HG03095 (cell line): ENCODE results near the gene ESR2.
"Not testable (repeated sequence)": the region's sequence is repeated elsewhere in the genome, so short reads cannot be mapped to it uniquely, and the experiment has no call there.

Source experiments
- ATAC-seq: cut with Tn5 transposase; IDR thresholded peaks from one replicate; pipeline ENCODE4 v1.9.1; 2021; ENCODE audit warnings: moderate library complexity; ENCODE audit not compliant: unreplicated experiment

ESR2 gene

DNA sequence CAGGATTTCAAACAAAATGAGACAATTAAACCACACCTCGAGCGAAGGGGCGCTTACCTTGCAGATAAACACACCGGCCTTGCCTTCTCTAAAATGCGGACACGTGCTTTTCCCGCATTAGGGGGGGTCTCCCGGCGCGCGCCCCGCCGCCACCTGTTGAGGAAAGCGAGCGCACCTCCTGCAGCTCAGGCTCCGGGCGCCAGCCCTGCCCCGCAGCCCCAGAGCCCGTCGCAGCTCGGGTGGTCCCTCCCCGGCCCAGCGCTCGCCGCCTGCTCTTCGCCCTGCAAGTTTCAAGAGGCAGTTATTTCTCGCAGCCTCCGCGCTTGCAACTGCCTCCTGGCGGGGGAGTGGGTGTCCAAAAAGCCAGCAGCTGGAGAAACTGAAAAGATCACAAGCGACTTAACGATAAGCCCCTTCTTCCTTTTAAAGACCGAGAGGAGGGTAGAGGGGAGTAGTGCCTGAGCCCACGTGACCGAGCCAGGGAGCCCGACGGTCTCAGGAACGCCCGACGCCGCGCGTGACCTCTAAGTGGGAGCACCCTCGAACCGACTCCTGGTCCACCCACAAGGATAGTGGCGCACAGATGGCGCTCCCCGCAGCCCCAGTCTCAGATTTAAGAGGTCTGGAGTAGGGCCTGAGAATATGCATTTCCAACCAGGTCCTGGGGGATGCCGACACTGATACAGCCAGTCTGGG lies at the start of gene ESR2:
Gene ESR2, minus strand, starts transcription at position 396 of the 696 bp plus-strand sequence. CDS start 11,386 bp downstream, outside the sequence.
- ATAC-seq: peak; percentile 41

DNA sequence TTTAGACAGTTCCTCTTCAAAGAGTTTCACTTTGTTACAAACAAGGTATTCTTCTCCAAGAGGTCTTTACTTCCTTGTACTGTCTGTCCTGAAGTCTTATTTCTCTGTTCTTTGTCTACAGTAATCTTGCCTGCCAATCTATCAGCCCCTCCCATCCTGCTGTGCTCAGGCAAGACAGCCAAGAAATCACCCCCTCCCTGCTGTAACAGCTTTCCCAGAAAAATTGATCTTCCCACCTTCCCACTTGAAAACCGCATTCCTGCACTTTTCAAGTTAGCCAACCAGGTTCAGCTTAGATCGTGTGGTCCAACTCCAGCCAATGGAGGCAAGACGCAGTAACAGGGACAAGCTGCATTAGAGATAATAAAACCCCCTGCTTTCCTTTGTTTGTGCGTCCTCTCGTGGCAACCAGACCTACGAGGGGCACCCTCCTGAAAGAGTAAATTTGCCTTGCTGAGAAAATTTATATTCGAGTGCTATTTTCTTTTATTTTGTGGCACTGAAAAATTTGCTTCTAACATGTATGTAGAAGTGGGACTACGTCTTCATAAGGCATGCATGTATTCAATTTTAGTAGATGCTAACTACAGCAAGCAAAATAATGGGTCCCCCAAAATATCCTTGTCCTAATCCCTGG lies 46.5 kb upstream of the ESR2 start:
- ATAC-seq: no peak

DNA sequence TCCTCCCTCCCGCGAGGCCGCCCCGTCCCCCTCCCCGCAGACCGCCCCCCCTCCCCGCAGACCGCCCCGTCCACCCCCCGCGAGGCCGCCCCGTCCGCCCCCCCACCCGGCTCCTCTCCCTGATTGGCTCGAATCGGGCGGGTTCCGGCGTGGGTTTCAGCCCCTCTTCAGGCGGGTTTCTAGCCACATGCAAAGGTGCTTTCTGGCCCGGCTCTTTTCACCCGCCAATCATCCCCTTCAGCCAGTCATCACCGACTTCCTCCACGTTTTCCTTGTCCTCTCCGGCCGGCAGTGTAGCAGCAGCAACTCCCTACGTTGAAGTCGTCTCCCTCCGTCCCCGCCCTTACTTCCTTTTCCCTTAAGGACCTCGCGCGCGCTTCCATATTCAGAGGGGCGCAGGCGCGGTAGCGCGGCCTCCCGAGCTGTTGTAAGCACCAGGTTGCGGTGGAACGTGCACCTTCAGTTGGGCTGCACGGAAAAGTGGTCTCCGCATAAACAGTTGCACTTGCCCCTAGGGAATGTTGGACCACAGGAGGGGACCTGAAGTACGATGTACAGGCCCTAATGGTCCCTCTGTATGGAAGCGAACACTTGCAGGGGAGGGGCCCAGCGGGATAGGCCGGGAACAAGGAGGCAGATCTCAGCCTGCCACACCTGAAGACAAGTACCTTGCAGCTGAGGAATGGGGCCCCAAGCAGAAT lies 44.6 kb upstream of the ESR2 start:
- peak; percentile 91 for ATAC-seq

DNA sequence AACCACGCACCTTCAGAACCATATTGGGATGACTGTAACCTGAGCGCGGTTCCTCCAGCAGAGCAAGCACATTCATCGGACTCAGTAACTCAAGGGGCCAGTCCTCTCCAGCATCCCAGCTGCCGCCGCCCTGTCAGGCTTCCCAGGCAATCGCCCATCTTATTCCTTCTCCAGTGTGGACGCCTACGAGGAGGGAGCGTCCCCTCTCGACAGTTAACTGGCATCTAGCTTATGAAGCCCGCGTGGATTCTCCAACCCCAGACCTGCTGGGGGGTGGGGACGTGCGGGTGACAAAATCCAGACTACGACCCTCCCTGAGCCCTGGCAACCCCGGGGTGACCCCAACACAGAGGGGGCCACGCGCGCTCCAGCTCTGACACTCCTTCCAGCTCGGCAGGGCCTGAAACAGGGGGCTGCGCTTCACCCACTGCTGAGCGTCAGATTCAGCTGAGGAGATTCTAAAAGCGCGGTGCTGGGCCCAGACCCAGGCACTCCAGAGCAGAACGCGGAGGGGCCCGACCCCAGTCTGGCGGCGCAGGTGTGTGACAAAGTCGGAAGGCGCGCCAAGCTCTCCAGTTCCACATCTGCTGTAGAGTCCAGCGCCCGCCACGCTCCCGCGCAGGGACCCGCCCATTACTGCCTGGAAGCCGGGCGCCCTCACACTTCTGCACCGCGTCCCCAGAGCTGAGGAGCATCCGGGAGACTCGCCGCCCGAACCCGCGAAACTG lies 43.9 kb upstream of the ESR2 start:
- peak; percentile 42 for ATAC-seq

DNA sequence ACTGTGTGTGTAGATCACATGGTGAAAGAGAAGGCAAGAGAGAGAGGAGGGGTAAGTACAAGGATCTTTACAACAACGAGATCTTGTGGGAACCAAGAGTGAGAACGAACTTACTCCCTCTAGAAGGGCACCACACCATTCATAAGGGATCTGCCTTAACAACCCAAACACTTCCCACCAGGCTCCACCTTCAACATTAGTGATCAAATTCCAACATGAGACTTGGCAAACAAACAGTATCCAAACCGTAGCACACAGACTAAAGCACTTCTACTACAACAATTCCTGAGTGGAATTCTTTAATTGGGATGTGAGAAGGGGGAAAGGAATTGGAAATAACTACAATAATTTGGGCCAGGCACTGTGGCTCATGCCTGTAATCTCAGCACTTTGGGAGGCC lies 35.0 kb upstream of the ESR2 start:
- no peak for ATAC-seq

DNA sequence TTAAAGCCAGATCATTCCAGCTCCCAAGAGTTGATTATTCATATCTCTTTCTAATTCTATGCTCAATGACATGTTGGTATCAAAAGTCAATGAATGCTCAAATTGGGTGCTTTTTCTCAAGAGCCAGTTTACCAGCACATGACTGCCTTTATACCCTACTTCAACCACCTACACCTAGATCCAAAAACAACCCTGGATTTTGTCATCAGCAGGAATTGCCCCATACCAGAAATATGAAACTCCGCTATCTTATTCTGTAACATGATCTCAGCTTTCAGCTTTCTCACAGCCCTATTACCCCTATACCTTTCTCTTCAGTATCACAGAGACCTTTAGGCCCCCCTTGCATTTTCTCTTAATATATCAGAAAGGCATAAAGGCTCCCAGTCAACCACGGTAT lies 32.3 kb upstream of the ESR2 start:
- ATAC-seq: no peak

DNA sequence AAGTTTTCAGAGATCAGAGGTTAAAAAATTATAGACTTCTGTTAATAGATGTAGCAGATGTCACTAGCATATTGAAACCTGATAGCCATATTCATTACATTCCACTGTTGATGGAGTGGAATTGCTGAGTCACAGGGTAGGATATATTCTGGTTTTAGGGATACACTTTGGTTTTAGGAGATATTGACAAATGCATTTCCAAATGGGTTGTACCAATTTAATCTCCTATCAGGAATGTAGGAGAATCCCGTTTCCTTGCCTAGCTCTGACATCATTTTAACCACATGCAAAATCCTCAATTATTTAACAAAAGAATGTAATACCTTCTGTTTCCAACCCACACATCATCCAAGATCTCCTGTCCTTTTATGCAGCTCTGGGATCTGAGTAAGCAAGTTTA lies 30.7 kb upstream of the ESR2 start:
- no peak for ATAC-seq

DNA sequence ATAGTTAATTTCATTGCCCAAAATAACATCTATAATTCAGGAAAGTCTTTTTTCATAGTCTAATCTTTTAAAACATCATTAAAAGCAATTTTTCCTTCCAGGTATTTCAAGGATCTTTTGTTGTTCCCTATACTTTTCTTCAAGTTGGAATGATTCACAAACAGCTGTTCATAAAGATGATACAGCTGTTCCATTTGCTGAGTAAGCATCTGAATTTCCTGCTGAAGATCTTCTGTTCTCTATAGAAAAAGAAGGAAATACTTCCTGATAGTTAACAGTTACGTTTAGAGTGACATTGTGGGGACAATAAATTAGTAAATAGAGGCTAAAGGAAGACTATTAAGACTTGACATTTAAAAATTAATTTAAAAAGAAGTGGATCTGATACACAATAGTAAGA lies 30.3 kb upstream of the ESR2 start:
- no peak for ATAC-seq

DNA sequence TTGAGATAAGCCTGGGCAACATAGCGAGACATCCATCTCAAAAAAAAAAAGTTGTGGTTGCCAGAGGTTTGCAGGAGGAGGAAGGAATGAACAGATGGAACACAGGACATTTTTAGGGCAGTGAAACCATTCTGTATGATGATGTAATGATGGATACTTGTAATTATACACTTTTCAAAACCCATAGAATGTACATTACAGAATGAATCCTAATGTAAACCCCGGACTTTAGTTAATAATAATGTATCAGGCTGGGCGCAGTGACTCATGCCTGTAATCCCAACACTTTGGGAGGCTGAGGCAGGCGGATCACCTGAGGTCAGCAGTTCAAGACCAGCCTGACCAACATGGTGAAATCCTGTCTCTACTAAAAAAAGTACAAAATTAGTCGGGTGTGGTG lies 26.2 kb upstream of the ESR2 start:
- not testable (repeated sequence) for ATAC-seq

DNA sequence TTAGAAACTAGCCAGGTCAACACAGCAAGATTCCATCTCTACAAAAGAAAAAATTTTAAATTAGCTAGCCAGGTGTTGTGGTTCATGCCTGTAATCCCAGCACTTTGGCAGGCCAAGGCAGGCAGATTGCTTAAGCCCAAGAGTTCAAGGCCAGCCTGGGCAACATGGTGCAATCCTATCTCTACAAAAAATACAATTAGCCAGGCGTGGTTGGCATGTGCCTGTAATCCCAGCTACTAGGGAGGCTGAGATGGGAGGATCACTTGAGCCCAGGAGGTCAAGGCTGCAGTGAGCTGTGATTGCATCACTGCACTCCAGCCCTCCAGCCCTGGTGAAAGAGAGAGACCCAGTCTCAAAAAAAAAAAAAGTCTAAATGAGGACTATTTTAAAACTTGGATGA lies 24.5 kb upstream of the ESR2 start:
- ATAC-seq: not testable (repeated sequence)

DNA sequence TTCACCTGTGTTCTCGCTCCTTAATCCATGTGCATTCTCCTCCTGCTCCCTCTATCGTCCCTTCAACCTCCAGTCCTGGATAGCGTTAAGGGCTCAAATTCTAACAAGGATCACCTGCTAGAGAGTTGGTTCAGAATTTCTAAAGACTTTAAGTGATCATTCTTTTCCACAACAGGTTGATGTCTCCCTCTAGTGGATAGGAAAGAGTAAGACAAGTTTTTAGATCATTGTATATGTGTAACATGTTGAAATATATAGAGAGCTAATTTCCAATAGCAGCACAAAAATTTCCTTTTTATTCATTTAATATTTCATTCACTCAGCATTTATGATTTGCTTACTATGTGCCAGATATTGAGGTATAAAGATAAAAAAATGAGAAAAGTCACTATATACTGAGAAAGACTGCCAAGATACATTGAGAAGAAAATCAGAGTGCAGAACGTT lies 9.3 kb upstream of the ESR2 start:
- no peak for ATAC-seq

DNA sequence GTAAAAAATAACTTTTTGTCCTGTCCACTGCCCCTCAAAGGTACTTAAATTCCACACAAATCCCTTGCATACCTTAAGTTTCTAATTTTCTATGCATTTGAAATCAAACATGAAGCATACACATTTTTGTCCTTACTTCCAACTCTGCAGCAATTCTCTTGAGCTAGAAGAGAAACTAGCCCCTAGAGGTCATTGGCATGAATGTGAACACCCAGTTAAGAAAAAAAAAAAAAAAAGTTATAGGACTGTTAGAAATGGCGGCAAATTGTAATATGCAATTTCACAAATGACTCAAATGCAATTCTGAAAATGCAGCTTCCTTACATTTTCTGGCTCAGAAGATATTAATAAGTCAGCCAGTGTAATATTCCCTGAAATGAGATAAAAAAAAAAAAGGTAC lies 4.6 kb upstream of the ESR2 start:
- no peak for ATAC-seq

DNA sequence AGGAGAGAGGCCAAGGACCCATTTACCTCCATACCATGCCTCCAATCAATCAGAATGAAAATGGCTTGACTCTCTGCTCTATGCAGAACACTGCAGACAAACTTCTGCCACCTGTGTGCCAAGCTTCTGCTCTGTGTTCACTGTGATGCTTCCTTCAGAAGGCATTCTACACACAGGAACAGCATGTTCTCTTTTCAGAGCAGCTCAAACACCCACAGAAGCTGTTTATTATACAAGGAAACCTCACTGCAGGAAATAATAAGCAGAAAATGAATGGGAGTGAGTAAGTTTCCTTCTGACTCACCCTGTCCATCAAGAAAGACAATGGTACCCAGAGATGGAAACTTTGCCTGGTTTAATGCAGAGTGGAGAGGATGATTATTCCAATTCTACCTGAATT lies 2.4 kb upstream of the ESR2 start:
- ATAC-seq: no peak

DNA sequence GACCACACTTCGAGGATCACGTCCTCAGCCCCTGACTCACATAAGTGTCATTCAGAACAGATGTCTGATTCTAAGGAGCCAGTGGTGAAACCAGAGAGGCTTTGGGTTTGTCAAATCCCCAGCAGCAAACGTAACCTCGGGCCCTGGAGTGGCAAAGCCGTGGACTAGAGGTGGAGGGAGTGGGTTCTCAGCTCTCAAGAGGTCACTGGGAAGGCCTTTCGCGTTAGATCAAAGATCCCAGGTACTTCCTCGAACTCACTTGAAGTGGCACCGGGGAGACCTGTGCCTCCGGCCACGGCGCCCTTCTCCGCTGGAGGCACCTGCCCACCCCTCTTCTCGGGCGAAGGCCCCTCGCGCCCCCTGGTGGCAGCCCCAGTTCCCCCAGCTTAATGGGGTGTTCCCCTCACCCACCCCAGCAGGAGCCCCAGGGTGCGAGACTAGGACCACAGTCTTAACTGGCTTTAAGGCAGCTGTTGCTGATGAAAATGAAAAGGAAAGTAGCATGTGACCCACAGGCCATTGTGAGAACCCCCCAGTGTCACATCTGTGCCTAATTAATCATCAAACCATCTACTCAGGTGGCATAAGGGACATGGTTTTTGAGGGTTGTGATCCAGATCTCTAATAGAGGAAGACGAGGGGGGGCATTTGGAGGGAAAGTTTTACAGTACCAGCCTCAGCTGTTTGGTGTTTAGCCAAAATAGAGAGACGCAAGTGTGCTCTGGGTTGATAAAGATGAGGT lies 672 bp upstream of the ESR2 start:
- peak; percentile 61 for ATAC-seq

DNA sequence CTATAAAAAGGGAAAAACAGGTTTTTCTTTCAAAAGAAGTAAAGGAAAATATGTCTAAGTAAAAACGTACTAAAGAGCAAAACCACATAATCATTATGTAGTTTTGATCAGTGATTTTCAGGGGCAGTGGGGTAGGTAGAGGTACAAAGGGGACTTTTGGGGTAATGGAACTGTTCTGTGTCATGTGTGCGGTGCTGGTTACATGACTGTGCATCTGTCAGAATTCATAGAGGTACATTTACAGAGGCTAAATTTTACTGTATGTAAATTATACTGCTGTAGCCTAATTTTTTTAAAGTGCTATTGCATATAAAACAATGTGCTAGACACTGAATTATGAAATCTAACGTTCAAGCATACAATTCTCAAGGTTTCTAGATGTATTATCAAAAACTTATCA lies 2.0 kb downstream of the ESR2 start:
- no peak for ATAC-seq

DNA sequence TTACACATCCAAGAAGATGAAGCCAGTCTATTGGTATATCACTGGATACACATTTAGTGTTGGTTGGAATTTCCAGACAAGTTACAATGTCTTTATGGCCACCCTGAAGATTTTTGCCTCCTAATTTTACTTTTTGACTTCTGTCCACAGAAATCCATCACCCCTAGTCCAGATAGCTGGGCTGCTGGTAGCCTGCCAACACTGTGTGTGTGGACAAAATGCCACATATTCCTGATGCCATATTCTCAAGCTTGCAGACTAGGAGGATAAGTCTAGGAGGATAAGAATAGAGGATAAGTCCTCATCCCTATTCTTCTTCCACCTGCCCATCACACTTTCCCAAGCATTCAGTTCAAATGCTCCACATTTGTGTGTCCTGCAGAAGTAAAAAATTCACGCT lies 4.6 kb downstream of the ESR2 start:
- no peak for ATAC-seq

DNA sequence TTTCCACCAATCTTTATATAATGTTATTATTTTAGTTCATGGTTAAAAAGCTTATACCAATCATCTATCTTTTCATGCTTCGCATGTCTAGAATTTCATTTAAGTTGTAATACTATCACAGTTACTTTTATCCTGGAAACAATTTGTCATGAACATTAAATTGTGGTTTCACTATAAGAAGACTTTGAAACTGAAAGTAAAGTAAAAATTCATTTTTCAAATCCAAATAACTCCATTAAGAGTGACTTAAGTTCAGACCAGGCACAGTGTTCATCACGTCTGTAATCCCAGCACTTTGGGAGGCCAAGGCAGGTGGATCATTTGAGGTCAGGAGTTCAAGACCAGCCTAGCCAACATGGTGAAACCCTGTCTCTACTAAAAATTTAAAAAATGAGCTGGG lies 12.4 kb downstream of the ESR2 start:
- no peak for ATAC-seq

DNA sequence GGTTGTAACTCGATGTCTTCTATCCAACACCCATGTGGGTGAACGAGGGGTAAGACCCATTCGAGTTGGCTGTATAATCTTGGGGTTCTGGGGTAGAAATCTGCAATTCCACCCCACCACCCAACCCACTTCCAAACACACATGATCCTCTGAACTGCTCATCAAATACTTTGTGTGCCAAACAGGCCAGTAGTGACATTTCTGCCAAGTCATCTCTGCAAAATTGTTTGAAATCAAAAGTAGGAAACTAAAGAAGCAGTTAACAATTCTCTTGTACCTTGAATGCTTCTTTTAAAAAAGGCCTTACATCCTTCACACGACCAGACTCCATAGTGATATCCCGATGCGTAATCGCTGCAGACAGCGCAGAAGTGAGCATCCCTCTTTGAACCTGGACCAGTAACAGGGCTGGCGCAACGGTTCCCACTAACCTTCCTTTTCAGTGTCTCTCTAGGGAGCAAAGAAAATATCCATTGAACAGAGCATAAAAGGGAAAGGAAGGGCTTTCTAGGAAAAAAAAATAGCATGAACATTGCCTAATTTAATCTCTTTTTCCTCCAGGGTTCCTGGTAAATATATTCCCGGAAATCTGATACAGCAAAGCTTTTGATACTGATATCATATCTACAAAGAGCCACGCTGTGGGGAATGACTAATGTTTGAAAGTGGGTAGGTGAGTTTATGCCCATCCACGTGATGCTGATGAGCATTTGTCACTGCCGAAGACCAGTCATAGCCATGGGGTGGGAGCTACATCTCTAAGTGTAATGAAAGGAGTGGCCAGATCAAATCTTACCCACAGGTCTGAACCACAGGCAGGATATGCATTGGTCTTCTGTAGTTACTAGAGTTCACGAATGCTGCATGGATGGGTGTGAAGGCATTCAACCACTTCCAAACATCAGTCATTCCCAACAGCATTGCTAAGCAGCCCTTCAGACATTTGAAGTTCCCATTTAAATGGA lies 14.2 kb downstream of the ESR2 start:
- ATAC-seq: no peak

DNA sequence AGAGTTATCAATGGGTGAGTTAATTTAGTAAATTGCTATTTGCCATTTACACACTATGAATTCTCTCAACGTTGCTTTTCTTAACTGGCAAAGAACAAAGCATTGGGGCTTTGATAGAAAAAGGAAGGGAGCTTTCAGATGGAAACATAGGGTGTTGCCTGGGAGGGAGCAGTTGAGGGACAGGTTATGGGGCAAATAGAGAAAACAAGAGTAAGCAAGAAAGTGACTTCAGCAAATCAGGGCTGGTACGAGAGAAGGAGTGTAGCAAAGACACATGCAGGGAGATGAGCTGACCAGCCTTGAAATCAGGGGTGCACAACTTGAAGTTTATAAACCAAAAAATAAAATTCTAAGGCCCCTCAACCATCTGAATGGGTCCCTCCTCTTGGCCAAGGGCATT lies 15.7 kb downstream of the ESR2 start:
- ATAC-seq: no peak

DNA sequence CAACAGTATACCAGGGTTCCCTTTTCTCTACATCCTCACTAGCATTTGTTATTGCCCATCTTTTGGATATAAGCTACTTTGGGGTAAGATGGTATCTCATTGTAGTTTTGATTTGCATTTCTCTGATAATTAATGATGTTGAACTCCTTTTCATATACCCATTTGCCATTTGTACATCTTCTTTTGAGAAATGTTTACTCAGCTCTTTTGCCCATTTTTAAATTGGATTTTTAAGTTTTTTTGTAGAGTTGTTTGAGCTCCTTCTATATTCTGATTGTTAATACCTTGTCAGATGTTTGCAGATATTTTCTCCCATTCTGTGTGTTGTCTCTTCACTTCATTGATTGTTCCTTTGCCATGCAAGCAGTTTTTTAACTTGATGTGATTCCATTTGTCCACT lies 22.2 kb downstream of the ESR2 start:
- ATAC-seq: no peak
